ENCODE measurements around the gene CBX7.

CBX7 gene

DNA sequence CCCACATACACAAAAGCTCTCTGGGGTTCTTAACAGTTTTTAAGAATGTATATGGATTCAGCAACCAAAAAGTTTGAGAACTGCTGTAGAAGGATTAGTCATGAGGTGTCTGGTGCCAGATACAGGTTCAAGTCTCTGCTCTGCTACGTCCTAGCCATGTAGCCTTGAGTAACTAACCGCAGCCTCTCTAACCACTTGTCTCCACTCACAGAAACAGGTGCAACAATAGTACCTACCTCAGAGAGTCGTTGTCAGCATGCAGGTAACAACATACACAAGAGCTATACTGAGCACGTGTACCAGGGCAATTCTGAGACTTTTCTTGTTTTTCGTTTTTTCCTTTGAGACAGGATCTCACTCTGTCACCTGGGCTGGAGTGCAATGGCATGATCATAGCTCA is 26.9 kb downstream of the CBX7 start:
- H3K27ac Mint-ChIP-seq, result no peak overlapping the region
- peaks cover 3% of the 10 kb centered on the region for H3K9me3 Mint-ChIP-seq
- peaks cover 11% of the 10 kb centered on the region for H3K36me3 Mint-ChIP-seq
- no peaks in the 10 kb centered on the region for H3K27me3 Mint-ChIP-seq
- no peak for ATAC-seq
- peaks cover 22% of the 10 kb centered on the region for H3K4me1 Mint-ChIP-seq
- H3K4me3 Mint-ChIP-seq, result no peak overlapping the region

DNA sequence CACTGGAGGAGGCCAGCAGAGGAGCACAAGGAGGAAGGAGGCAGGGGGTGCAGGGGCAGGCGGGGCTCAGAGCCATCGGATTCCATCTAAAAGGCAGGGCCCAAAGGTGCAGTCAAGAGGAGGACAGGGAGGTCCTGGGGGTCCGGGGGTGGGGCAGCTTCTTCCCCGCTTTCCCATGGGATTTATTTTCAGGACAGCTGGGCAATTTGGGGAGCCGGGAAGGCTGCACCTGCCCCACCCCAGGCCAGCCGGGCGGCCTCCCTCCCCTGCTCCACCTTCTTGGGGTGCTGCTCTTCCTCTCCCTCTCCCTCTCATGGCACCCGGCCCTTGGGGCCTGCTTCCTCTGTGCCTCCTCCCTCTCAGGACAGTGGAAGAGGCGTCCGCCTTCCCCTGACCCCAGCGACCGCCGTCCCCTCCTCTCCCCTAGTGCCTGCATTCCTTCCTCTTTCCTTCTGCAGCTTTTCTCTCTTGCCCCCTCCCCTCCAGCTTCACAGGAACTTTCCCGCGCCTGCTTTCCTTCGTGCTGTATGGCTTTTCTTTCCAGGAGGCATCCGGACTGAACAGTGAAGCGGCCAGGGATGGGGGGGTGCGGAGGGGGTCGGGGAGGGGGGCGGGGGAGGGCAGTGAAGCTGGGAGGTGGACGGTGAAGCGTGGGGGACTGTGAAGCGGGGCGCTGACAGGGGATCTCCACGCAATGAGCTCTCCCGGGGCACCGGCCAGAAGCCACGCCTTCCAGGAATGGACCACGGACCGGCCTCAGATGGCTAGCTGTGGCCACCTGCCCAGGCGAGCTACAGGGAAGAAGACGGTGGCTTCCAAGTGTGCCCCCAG is 28.5 kb downstream of the CBX7 start:
- H3K9me3 Mint-ChIP-seq, result peaks cover 3% of the 10 kb centered on the region
- ATAC-seq, result no peak
- H3K36me3 Mint-ChIP-seq, result peaks cover 6% of the 10 kb centered on the region
- peaks cover 21% of the 10 kb centered on the region for H3K4me1 Mint-ChIP-seq
- no peaks in the 10 kb centered on the region for H3K27me3 Mint-ChIP-seq
- no peak overlapping the region for H3K27ac Mint-ChIP-seq
- H3K4me3 Mint-ChIP-seq, result peak overlapping the region; percentile 50

DNA sequence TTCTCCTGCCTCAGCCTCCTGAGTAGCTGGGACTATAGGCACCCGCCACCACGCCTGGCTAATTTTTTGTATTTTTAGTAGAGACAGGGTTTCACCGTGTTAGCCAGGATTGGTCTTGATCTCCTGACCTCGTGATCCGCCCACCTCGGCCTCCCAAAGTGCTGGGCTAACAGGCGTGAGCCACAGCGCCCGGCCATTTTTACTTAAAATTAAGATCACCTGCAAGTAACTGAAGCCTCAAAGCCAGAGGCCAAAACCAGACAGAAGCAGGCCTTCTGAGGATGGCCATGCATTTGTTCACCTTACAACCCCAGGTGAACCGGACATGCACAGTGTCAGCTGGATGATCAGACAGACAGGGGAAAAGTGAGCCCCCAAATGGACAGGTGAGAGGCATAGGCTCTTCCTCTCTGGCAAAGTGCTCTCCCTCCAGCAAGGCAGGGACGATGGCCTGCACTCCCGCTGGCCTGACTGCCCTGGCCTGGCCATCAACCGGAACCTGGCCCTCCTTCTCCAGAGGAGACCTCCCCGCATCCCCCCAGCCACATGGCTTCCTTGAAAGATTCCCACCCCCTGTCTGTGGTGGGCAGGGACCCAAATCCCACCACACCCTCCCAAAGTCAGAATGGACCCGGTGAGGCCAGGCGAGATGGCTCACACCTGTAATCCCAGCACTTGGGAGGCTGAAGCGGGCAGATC is 29.6 kb downstream of the CBX7 start:
- H3K4me1 Mint-ChIP-seq, result peaks cover 18% of the 10 kb centered on the region
- H3K36me3 Mint-ChIP-seq, result no peaks in the 10 kb centered on the region
- no peaks in the 10 kb centered on the region for H3K9me3 Mint-ChIP-seq
- H3K4me3 Mint-ChIP-seq, result no peak overlapping the region
- H3K27me3 Mint-ChIP-seq, result no peaks in the 10 kb centered on the region
- ATAC-seq, result no peak
- no peak overlapping the region for H3K27ac Mint-ChIP-seq

- Mint-ChIP-seq H3K36me3 (no peaks in the 10 kb centered on the region), H3K27me3 (no peaks in the 10 kb centered on the region), H3K4me1 (peaks cover 37% of the 10 kb centered on the region), H3K27ac (no peak overlapping the region), H3K4me3 (no peak overlapping the region), H3K9me3 (no peaks in the 10 kb centered on the region)
- ATAC-seq, result no peak
These were observed 31.5 kb downstream of the CBX7 start for GRCh38 chr22:39120983-39121382.

GRCh38 chr22:39117585-39118191 is 34.8 kb downstream of the CBX7 start:
- Mint-ChIP-seq H3K4me1 (peaks cover 56% of the 10 kb centered on the region), H3K27me3 (no peaks in the 10 kb centered on the region), H3K4me3 (peak overlapping the region; percentile 40), H3K36me3 (no peaks in the 10 kb centered on the region), H3K9me3 (no peaks in the 10 kb centered on the region), H3K27ac (peak overlapping the region; percentile 78)
- ATAC-seq, result peak; percentile 73

DNA sequence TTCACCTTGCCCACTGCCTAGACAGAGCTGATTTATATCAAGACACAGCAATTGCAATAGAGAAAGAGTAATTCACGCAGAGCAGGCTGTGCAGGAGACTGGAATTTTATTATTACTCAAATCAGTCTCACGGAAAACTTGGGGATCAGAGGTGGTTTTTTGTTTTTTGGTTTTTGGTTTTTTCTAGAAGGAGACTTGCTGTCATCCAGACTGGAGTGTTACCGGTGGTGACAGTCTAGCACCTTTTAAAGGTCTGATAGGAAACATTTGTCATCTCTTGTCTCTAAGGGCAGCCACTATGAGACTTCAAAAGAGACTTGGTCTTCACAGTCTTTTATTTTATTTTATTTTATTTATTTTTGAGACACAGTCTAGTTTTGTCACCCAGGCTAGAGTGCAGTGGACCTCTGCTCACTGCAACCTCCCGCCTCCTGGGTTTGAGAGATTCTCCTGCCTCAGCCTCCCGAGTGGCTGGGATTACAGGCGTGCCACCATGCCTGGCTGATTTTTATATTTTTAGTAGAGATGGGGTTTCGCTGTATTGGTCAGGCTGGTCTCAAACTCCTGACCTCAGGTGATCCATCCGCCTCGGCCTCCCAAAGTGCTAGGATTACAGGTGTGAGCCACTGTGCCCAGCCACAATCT is 36.4 kb downstream of the CBX7 start:
- no peaks in the 10 kb centered on the region for H3K36me3 Mint-ChIP-seq
- no peaks in the 10 kb centered on the region for H3K9me3 Mint-ChIP-seq
- H3K27me3 Mint-ChIP-seq, result no peaks in the 10 kb centered on the region
- peak overlapping the region; percentile 78 for H3K27ac Mint-ChIP-seq
- peaks cover 58% of the 10 kb centered on the region for H3K4me1 Mint-ChIP-seq
- peak; percentile 59 for ATAC-seq
- H3K4me3 Mint-ChIP-seq, result no peak overlapping the region

- H3K4me1 Mint-ChIP-seq, result peaks cover 60% of the 10 kb centered on the region
- H3K9me3 Mint-ChIP-seq, result no peaks in the 10 kb centered on the region
- ATAC-seq, result no peak
- no peaks in the 10 kb centered on the region for H3K36me3 Mint-ChIP-seq
- no peaks in the 10 kb centered on the region for H3K27me3 Mint-ChIP-seq
- H3K27ac Mint-ChIP-seq, result peak overlapping the region; percentile 78
- peak overlapping the region; percentile 39 for H3K4me3 Mint-ChIP-seq
These were observed 36.9 kb downstream of the CBX7 start for GRCh38 chr22:39115570-39115969.

GRCh38 chr22:39114112-39114511 is 38.4 kb downstream of the CBX7 start:
- H3K27ac Mint-ChIP-seq, result peak overlapping the region; percentile 78
- peaks cover 70% of the 10 kb centered on the region for H3K4me1 Mint-ChIP-seq
- H3K4me3 Mint-ChIP-seq, result no peak overlapping the region
- H3K27me3 Mint-ChIP-seq, result no peaks in the 10 kb centered on the region
- no peaks in the 10 kb centered on the region for H3K9me3 Mint-ChIP-seq
- H3K36me3 Mint-ChIP-seq, result no peaks in the 10 kb centered on the region
- ATAC-seq, result no peak

DNA sequence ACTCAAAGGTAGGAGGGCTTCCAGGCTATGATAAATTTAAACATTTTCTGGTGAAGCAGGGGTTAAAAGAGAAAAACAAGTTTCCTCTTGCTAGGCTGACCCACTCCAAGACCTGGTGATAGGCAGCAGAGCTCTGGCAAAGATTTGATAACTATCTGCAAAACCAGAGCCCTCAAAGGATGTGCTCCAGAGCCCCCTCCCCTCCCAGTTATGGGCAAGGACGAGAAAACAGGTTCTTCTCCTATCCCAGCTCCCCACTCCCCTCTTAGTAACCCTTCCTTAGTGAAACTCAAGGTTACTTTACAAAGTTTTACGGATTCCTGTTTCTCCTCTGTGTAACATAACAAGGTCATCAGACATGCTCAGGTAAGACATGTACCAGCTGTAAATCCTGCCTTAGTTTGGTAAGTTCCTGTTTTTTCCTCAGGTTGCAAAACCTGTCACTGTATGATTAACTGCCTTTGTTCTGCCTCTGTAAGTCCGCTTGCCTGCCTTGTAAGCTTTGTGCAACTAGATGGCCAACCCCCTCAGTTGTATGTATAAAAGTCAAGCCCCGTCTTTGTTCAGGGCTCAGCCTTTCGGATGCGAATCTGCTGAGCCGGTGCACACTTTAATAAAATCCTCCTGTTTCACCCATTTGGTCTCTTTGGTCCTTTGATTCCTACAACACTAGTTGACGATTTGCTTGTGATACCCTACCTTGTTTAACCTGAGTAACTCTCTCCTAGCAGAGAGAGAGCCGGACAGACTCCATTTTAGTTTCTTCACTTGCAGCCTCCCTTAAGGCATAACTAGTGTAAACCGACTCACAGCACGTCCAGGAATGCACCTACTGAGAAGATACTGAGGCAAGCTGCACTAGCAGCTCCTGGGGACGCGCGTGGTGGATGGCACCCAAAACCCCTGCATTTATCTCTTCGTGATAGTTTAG is 41.6 kb downstream of the CBX7 start:
- peaks cover 46% of the 10 kb centered on the region for H3K4me1 Mint-ChIP-seq
- H3K9me3 Mint-ChIP-seq, result no peaks in the 10 kb centered on the region
- H3K36me3 Mint-ChIP-seq, result no peaks in the 10 kb centered on the region
- H3K27ac Mint-ChIP-seq, result peak overlapping the region; percentile 73
- H3K27me3 Mint-ChIP-seq, result no peaks in the 10 kb centered on the region
- H3K4me3 Mint-ChIP-seq, result no peak overlapping the region
- ATAC-seq, result peak; percentile 62

- H3K36me3 Mint-ChIP-seq, result no peaks in the 10 kb centered on the region
- no peaks in the 10 kb centered on the region for H3K9me3 Mint-ChIP-seq
- ATAC-seq, result no peak
- H3K4me1 Mint-ChIP-seq, result peaks cover 31% of the 10 kb centered on the region
- peak overlapping the region; percentile 39 for H3K27ac Mint-ChIP-seq
- no peaks in the 10 kb centered on the region for H3K27me3 Mint-ChIP-seq
- no peak overlapping the region for H3K4me3 Mint-ChIP-seq
These were observed 43.1 kb downstream of the CBX7 start for GRCh38 chr22:39109361-39109760.

DNA sequence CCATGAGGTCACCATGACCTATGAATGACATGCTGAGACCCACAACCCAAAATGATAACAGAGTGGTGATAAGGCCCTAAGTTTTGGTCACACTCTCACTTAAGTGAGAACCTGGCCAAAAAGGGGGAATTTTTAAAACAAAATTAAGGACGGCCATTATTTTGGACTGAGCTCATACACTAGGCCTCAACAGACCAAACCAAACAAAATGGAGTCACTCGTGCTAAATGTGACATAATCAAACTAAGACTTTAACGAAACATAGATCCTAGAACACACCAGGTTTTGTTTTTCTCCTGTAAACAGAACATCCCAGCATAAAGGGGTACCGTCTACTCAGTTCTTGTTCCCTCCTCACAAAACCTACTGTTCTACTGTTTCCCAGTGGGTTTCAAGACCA is 44.0 kb downstream of the CBX7 start:
- ATAC-seq, result no peak
- peak overlapping the region; percentile 39 for H3K27ac Mint-ChIP-seq
- H3K4me3 Mint-ChIP-seq, result no peak overlapping the region
- H3K9me3 Mint-ChIP-seq, result no peaks in the 10 kb centered on the region
- no peaks in the 10 kb centered on the region for H3K27me3 Mint-ChIP-seq
- no peaks in the 10 kb centered on the region for H3K36me3 Mint-ChIP-seq
- H3K4me1 Mint-ChIP-seq, result peaks cover 23% of the 10 kb centered on the region

DNA sequence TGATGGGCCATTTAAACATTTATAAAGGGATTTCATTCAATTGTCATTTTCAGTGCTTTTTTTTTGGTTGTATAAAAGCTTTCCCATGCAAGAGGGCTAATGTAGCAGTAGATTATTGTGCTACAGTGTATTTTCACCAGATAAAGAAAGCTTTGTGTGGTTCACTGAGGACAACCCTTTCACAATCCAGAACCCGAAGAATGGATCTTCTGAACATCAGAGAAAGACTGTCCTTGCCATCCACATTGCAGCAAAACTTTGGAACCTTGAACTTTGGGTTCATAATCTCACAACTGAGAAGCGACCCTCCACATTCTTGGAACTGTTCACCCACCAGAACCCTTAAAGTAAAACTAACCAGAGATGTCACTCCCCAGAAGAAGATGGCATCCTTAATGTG is 46.2 kb downstream of the CBX7 start:
- no peaks in the 10 kb centered on the region for H3K9me3 Mint-ChIP-seq
- H3K27me3 Mint-ChIP-seq, result no peaks in the 10 kb centered on the region
- H3K4me1 Mint-ChIP-seq, result peaks cover 17% of the 10 kb centered on the region
- no peaks in the 10 kb centered on the region for H3K36me3 Mint-ChIP-seq
- H3K27ac Mint-ChIP-seq, result no peak overlapping the region
- ATAC-seq, result no peak
- H3K4me3 Mint-ChIP-seq, result no peak overlapping the region

DNA sequence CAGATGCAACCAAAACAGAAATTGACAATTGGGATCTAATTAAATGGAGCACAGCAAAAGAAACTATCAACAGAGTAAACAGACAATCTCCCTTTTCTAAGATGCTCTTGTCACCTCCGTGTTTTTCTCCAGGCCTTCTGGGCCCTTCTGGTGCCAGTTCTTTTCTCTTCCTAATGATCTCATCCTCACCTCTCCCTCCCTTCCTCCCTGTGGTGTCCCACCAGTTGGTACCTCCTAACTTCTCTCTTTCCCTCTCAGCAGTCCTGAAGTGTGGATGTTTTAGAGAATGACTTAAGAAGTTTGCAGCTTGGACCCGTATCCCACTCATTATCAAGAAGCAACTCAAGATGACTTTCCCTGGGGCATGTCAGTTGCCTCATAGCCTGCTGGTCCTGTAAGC is 49.0 kb downstream of the CBX7 start:
- Mint-ChIP-seq H3K9me3 (no peaks in the 10 kb centered on the region), H3K27me3 (no peaks in the 10 kb centered on the region), H3K4me1 (peaks cover 29% of the 10 kb centered on the region), H3K36me3 (no peaks in the 10 kb centered on the region), H3K4me3 (no peak overlapping the region), H3K27ac (peak overlapping the region; percentile 58)
- ATAC-seq, result no peak

- Mint-ChIP-seq H3K27ac (peak overlapping the region; percentile 92), H3K9me3 (no peaks in the 10 kb centered on the region), H3K36me3 (no peaks in the 10 kb centered on the region), H3K27me3 (no peaks in the 10 kb centered on the region), H3K4me3 (no peak overlapping the region), H3K4me1 (peaks cover 50% of the 10 kb centered on the region)
- no peak for ATAC-seq
These were observed 51.3 kb downstream of the CBX7 start for GRCh38 chr22:39101226-39101625.

Data from stimulated activated memory B cell treated with anti-CD40 and anti-IgM and Interleukin-4, amounts not matched to agents 10 μg/mL and 1 μg/mL and 100 μg/mL, for 72 hours (primary cell).